Upper lobe of left lung (tissue), 6 donors: ENCODE results near the gene STYXL1. TPM values are rescaled to one million over a fixed set of nuclear protein-coding genes. Genes with fewer than 3 reads are reported as not detected.
"Not testable (repeated sequence)": the region's sequence is repeated elsewhere in the genome, so short reads cannot be mapped to it uniquely, and the experiment has no call there.

Experiments
- ATAC-seq, 2 donors: fragments of 200-7000 bp; cut with Tn5 transposase; one replicate each; pipeline ENCODE4 v1.9.1; 2022; ENCODE audit warnings: mild to moderate bottlenecking in 2 of 2, moderate library complexity in 2 of 2; ENCODE audit not compliant: low FRiP score in 2 of 2
- DNase-seq, 2 donors: peaks; one replicate each; pipeline ENCODE4 v3.0.0-alpha.2; 2019 to 2020
- H3K27ac ChIP-seq, 4 donors: fragments of 200-600 bp; sonication (generic); one replicate each; pipeline ENCODE4 v1.5.1; 2016 to 2019
- H3K27me3 ChIP-seq, 4 donors: fragments of 200-600 bp; sonication (generic); one replicate each; pipeline ENCODE4 v1.5.1; 2017 to 2019
- H3K36me3 ChIP-seq, 4 donors: fragments of 200-600 bp; sonication (generic); one replicate each; pipeline ENCODE4 v1.5.1; 2016 to 2019
- H3K4me1 ChIP-seq, 4 donors: fragments of 200-600 bp; sonication (generic); one replicate each; pipeline ENCODE4 v1.5.1; 2018 to 2019
- H3K4me3 ChIP-seq, 4 donors: fragments of 200-600 bp; sonication (generic); one replicate each; pipeline ENCODE4 v1.5.1; 2017 to 2019; ENCODE audit warnings: mild to moderate bottlenecking in 2 of 4, moderate library complexity in 1 of 4
- H3K9me3 ChIP-seq, 4 donors: fragments of 200-600 bp; sonication (generic); one replicate each; pipeline ENCODE4 v1.5.1; 2018 to 2019
- EP300 ChIP-seq, 4 donors: sonication (generic); formaldehyde crosslinking; IDR thresholded peaks; one replicate each; pipeline ENCODE4 v1.5.1; 2017; ENCODE audit warnings: antibody characterized with exemption in 4 of 4, control low read depth in 2 of 4
- POLR2A ChIP-seq, 4 donors: fragments of 450-650 bp; IDR thresholded peaks; one replicate each; pipeline ENCODE4 v1.5.1; 2016 to 2017; ENCODE audit warnings: antibody characterized with exemption in 4 of 4, mild to moderate bottlenecking in 2 of 4
- POLR2AphosphoS5 ChIP-seq, 2 donors: sonication (generic); formaldehyde crosslinking; IDR thresholded peaks; one replicate each; pipeline ENCODE4 v1.5.1; 2017; ENCODE audit warnings: antibody characterized with exemption in 2 of 2
- WGBS, 2 donors: methylation state at CpG; one replicate each; pipeline ENCODE4 v1.1.5; 2017 to 2018; 5-methylcytosine and 5-hydroxymethylcytosine counted together
- total RNA-seq, 6 donors: library from RNA; depleted of rRNA in 4 of 6; stranded (reverse); fragments of >200 nt in 4 of 6; gene quantifications; one replicate each; pipeline versions ENCODE4 v1.1.0 to v1.2.1, GENCODE V29; 2016 to 2021
- TF ChIP-seq, protein P1 (sequence below), 6 experiments: fragments of 450-650 bp in 4 of 6; fragments of 200-600 bp in 2 of 6; sonication (generic) in 2 of 6; IDR thresholded peaks; one replicate each; pipeline ENCODE4 v1.5.1; 2016 to 2019; ENCODE audit warnings: antibody characterized with exemption in 6 of 6
- donor health status: DM: no; HTN: no; CAD: no; lungs with moderate emphysema.
- donor health status: DM: no; HTN: yes; CAD: no; lungs with severe emphysema.

The STYXL1 gene
- total RNA-seq, 6 donors from 2014 or later: 11.1 to 71.2 (median 23.5) TPM

DNA sequence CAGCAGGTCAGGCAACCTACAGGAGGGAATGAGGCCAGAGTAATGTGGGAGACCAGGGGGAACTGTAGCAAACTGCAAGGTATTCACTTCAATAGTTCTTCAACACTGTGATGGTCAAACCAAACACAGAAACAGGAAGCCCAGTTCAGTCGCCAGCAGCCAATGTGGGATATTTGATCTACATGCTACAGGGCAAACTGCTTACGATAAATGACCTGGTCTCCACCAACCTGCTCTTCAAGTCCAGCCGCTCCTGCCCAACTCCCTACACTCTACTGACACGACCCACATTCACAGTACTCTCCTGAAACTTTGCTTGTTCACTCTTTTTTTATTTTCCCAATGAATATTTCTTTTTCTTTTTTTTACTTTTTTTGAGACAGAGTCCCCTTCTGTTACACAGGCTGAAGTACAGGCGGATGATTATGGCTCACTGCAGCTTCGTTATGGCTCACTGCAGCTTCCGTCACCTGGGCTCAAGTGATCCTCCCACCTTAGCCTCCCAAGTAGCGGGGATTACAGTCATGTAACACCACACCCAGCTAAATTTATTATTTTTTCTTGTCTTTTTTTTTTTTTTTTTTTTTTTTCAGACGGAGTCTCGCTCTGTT, 42.2 kb upstream of the STYXL1 start:
- DNase-seq (no peak), ATAC-seq (no peak)
- TF ChIP-seq, protein P1, sequence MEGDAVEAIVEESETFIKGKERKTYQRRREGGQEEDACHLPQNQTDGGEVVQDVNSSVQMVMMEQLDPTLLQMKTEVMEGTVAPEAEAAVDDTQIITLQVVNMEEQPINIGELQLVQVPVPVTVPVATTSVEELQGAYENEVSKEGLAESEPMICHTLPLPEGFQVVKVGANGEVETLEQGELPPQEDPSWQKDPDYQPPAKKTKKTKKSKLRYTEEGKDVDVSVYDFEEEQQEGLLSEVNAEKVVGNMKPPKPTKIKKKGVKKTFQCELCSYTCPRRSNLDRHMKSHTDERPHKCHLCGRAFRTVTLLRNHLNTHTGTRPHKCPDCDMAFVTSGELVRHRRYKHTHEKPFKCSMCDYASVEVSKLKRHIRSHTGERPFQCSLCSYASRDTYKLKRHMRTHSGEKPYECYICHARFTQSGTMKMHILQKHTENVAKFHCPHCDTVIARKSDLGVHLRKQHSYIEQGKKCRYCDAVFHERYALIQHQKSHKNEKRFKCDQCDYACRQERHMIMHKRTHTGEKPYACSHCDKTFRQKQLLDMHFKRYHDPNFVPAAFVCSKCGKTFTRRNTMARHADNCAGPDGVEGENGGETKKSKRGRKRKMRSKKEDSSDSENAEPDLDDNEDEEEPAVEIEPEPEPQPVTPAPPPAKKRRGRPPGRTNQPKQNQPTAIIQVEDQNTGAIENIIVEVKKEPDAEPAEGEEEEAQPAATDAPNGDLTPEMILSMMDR (IDR thresholded peaks at IDR 0.05): no peak
- no peak for TF ChIP-seq POLR2A (IDR thresholded peaks at IDR 0.05)
- H3K4me1 ChIP-seq: no peaks in the 10 kb centered on the region
- no peaks in the 10 kb centered on the region for H3K36me3 ChIP-seq
- H3K4me3 ChIP-seq: no peak overlapping the region
- 72 to 73% methylated on average over 10 of the region's 10 CpGs for WGBS, 2 donors
- H3K27ac ChIP-seq: no peak overlapping the region
- no peaks in the 10 kb centered on the region for H3K27me3 ChIP-seq
- no peaks in the 10 kb centered on the region for H3K9me3 ChIP-seq

- ATAC-seq, DNase-seq: not testable (repeated sequence)
- 41 to 51% methylated on average over 5 of the region's 5 CpGs for WGBS, 2 donors
Observed at GRCh38 chr7:76087362-76087791, 39.6 kb upstream of the STYXL1 start.

DNA sequence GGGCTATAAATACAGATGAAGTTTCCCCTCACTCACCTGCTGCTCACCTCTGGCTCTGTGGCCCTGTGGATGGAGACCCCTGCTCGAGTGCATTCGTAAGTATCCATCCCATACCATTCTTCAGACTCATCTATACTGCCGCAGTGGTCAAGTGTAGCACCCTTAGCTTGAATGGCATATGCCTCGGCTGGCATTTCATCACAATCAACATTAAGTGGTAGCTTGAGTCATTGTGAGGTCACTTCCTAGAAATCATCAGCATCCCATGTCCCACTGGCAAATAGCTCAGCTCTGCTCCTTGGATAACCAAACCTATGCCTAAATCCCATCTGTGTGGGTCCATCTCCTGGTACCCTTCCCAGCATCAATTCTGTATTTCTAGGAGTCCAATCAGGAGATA, 38.3 kb upstream of the STYXL1 start:
- no peak for ATAC-seq
- H3K9me3 ChIP-seq: no peaks in the 10 kb centered on the region
- DNase-seq: no peak
- no peak overlapping the region for H3K27ac ChIP-seq
- WGBS, 2 donors: 87 to 88% methylated on average over 4 of the region's 4 CpGs
- no peaks in the 10 kb centered on the region for H3K27me3 ChIP-seq
- peaks cover 0 to 3% (median 0%) of the 10 kb centered on the region in 4 donors for H3K4me1 ChIP-seq
- H3K36me3 ChIP-seq: no peaks in the 10 kb centered on the region
- TF ChIP-seq POLR2AphosphoS5 (IDR thresholded peaks at IDR 0.05): no peak
- no peak for TF ChIP-seq EP300 (IDR thresholded peaks at IDR 0.05)
- TF ChIP-seq, protein P1 (IDR thresholded peaks at IDR 0.05): no peak
- TF ChIP-seq POLR2A (IDR thresholded peaks at IDR 0.05): no peak
- no peak overlapping the region for H3K4me3 ChIP-seq

More at GRCh38 chr7:76087362-76087791, 39.6 kb upstream of the STYXL1 start:
- not testable (repeated sequence) for H3K27me3 ChIP-seq, H3K4me1 ChIP-seq, H3K36me3 ChIP-seq, H3K27ac ChIP-seq, H3K9me3 ChIP-seq, H3K4me3 ChIP-seq

- not testable (repeated sequence) for ATAC-seq, H3K27me3 ChIP-seq, H3K27ac ChIP-seq, H3K9me3 ChIP-seq, H3K36me3 ChIP-seq, H3K4me3 ChIP-seq, H3K4me1 ChIP-seq, DNase-seq
- 77 to 86% methylated on average over 2 of the region's 2 CpGs for WGBS, 2 donors
Observed at GRCh38 chr7:76084115-76084514, 36.3 kb upstream of the STYXL1 start.

DNA sequence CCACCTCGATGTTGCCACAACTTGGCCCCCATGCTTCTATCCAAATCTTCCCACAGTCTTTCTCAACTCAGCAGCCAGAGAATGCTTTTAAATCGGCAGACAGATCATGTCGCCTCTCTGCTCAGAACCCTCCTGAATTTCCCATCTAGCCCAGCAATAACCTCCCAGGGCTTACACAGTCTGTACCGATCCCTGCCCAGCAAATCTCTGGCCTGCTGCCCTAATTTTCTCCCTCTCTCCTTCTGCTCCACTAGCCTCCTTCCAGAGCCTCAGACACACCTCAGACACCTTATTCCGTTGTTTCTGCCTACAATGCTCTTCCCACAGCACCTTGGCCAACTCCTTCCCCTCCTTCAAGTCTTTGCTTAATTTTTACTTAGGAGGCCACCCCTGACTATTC, 32.4 kb upstream of the STYXL1 start:
- H3K4me1 ChIP-seq: peaks cover 0 to 3% (median 0%) of the 10 kb centered on the region in 4 donors
- H3K36me3 ChIP-seq: no peaks in the 10 kb centered on the region
- 71 to 80% methylated on average over 5 of the region's 5 CpGs for WGBS, 2 donors
- no peak overlapping the region for H3K27ac ChIP-seq
- ATAC-seq: no peak
- H3K9me3 ChIP-seq: no peaks in the 10 kb centered on the region
- no peaks in the 10 kb centered on the region for H3K27me3 ChIP-seq
- H3K4me3 ChIP-seq: no peak overlapping the region
- DNase-seq: no peak
- no peak for TF ChIP-seq EP300 (IDR thresholded peaks at IDR 0.05)
- TF ChIP-seq POLR2A (IDR thresholded peaks at IDR 0.05): no peak

- Histone ChIP-seq H3K4me1 (peaks cover 0 to 3% (median 0%) of the 10 kb centered on the region in 4 donors), H3K4me3 (no peak overlapping the region), H3K36me3 (no peaks in the 10 kb centered on the region), H3K27ac (no peak overlapping the region), H3K27me3 (no peaks in the 10 kb centered on the region), H3K9me3 (peaks cover 0 to 6% (median 0%) of the 10 kb centered on the region in 4 donors)
- TF ChIP-seq POLR2AphosphoS5 (IDR thresholded peaks at IDR 0.05): no peak
- no peak for ATAC-seq
- DNase-seq: no peak
- WGBS, 2 donors: 31 to 45% methylated on average over 3 of the region's 3 CpGs
Observed at GRCh38 chr7:76077435-76077834, 29.6 kb upstream of the STYXL1 start.

- ATAC-seq: no peak
- no peaks in the 10 kb centered on the region for H3K36me3 ChIP-seq
- H3K4me3 ChIP-seq: no peak overlapping the region
- H3K27ac ChIP-seq: no peak overlapping the region
- H3K4me1 ChIP-seq: peaks cover 0 to under 1% (median 0%) of the 10 kb centered on the region in 4 donors
- DNase-seq: no peak
- H3K27me3 ChIP-seq: no peaks in the 10 kb centered on the region
- TF ChIP-seq, protein P1 (IDR thresholded peaks at IDR 0.05): no peak
- TF ChIP-seq POLR2A (IDR thresholded peaks at IDR 0.05): no peak
- TF ChIP-seq POLR2AphosphoS5 (IDR thresholded peaks at IDR 0.05): no peak
- TF ChIP-seq EP300 (IDR thresholded peaks at IDR 0.05): no peak
- H3K9me3 ChIP-seq: peaks cover 0 to 6% (median 0%) of the 10 kb centered on the region in 4 donors
- WGBS, 2 donors: 92 to 96% methylated on average over 6 of the region's 6 CpGs
Observed at GRCh38 chr7:76076995-76077394, 29.2 kb upstream of the STYXL1 start.
